Lung (tissue), 12 donors: ENCODE results near the gene NXN. TPM values are rescaled to one million over a fixed set of nuclear protein-coding genes. Genes with fewer than 3 reads are reported as not detected.

Experiments used
- ATAC-seq: fragments of 200-7000 bp; cut with Tn5 transposase; one replicate; pipeline ENCODE4 v1.9.1; 2020; ENCODE audit warnings: moderate number of reproducible peaks; ENCODE audit not compliant: insufficient read depth, low FRiP score
- DNase-seq, 3 donors: peaks; one replicate each; pipeline ENCODE4 v3.0.0-alpha.2; 2013 to 2017
- H3K27ac ChIP-seq, 2 donors: one replicate each; pipeline ENCODE4 v1.5.1; 2013; ENCODE audit warnings: mild to moderate bottlenecking in 2 of 2, moderate library complexity in 2 of 2, control low read depth in 1 of 2, inconsistent platforms in 1 of 2, low read depth in 1 of 2, low read length in 1 of 2
- H3K27me3 ChIP-seq, 3 donors: one replicate each; pipeline ENCODE4 v1.5.1; 2013; ENCODE audit warnings: low read length in 2 of 3; ENCODE audit not compliant: control insufficient read depth in 3 of 3, insufficient read depth in 3 of 3
- H3K36me3 ChIP-seq, 4 donors: one replicate each; pipeline ENCODE4 v1.5.1; 2013; ENCODE audit warnings: low read length in 4 of 4, mild to moderate bottlenecking in 1 of 4, moderate library complexity in 1 of 4; ENCODE audit not compliant: control insufficient read depth in 4 of 4, insufficient read depth in 4 of 4
- H3K4me1 ChIP-seq, 5 donors: one replicate each; pipeline ENCODE4 v1.5.1; 2013; ENCODE audit warnings: low read length in 5 of 5, mild to moderate bottlenecking in 2 of 5, moderate library complexity in 1 of 5; ENCODE audit not compliant: control insufficient read depth in 5 of 5, insufficient read depth in 5 of 5
- H3K4me3 ChIP-seq: one replicate; pipeline ENCODE4 v1.5.1; 2013; ENCODE audit warnings: mild to moderate bottlenecking, control low read depth, moderate library complexity
- H3K9ac ChIP-seq, 2 donors: one replicate each; pipeline ENCODE4 v1.5.1; 2013; ENCODE audit warnings: low read length in 2 of 2, control low read depth in 1 of 2; ENCODE audit not compliant: insufficient read depth in 1 of 2
- H3K9me3 ChIP-seq, 4 donors: one replicate each; pipeline ENCODE4 v1.5.1; 2013; ENCODE audit warnings: low read length in 3 of 4, mild to moderate bottlenecking in 1 of 4, moderate library complexity in 1 of 4; ENCODE audit not compliant: control insufficient read depth in 4 of 4, insufficient read depth in 3 of 4
- WGBS, 2 donors: extraction: QIAGEN DNeasy Blood & Tissue Kit; methylation state at CpG; one replicate each; pipeline ENCODE4 v1.1.7; 2013; 5-methylcytosine and 5-hydroxymethylcytosine counted together
- polyA plus RNA-seq, 2 donors: library from polyadenylated mRNA; stranded (reverse); fragments of 200-250 nt; gene quantifications; one replicate each; pipeline ENCODE4 v1.2.1, GENCODE V29; 2013
- total RNA-seq, 2 donors: library from RNA; depleted of rRNA in 1 of 2; stranded (reverse); fragments of >200 nt in 1 of 2; gene quantifications; one replicate each; pipeline ENCODE4 v1.2.1, GENCODE V29; 2014 to 2021
- TF ChIP-seq, protein P1 (sequence below): IDR thresholded peaks from 2 replicates; pipeline ENCODE4 v1.5.1; 2012; ENCODE audit warnings: mild to moderate bottlenecking; ENCODE audit errors: control extremely low read depth, extremely low read depth
- donor health status: control.
- donor health status: control.
- donor health status: Bipolar disorder and iron deficiency.
- donor health status: healthy.
- donor health status: DM: yes; HTN: yes; CAD: no.

NXN gene
- total and polyA plus RNA-seq, 4 donors: 17.6 to 57.7 (median 39.9) TPM

DNA sequence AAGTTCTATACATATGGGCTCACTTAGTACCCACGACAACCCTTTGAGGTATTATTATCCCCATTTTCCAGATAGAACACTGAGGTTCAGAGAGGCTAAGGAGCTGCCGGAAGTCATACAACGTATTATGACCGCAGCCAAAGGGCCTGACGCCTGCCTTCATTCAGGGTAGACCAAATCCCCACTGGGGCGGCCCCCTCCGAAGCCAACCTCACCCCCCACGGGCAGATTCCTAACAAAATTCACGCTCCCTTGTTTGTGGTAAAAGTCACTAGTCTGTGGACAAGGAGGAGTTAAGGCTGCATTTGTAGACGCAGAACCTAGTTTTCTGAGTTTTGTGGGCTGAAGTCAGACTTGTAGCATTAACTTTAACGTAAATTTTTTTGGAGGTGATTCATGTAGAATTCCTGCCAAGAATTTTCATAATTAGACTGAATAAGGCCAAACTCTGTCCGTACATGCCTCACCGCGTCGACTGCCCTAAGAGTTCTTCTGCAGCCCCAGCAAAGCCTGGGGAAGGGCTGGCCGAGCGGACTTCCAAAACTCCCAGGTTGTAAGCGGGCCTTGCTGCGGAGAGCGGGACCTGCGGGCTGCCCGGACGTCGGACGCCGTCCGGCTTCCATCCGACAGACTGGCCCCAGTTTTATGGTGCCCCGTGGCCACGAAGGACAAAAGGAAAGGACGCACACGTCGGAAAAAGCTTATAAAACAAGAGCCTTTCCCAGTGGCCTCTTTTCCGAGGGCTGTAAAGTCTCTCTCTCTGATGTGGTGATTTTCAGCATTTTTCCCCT lies 75.7 kb downstream of the NXN start:
- WGBS, 2 donors: 60 to 74% methylated on average over 34 of the region's 34 CpGs
- ATAC-seq: no peak
- Histone ChIP-seq H3K27me3 (no peaks in the 10 kb centered on the region), H3K4me3 (no peak overlapping the region), H3K36me3 (no peaks in the 10 kb centered on the region), H3K9me3 (no peaks in the 10 kb centered on the region), H3K4me1 (peaks cover 3 to 32% (median 15%) of the 10 kb centered on the region in 5 donors), H3K27ac (peak overlapping the region in 1 of 2 donors; percentile 24), H3K9ac (peak overlapping the region in 1 of 2 donors; percentile 28)
- DNase-seq: peak in 2 of 3 donors; percentile 50 to 58
- TF ChIP-seq, protein P1, sequence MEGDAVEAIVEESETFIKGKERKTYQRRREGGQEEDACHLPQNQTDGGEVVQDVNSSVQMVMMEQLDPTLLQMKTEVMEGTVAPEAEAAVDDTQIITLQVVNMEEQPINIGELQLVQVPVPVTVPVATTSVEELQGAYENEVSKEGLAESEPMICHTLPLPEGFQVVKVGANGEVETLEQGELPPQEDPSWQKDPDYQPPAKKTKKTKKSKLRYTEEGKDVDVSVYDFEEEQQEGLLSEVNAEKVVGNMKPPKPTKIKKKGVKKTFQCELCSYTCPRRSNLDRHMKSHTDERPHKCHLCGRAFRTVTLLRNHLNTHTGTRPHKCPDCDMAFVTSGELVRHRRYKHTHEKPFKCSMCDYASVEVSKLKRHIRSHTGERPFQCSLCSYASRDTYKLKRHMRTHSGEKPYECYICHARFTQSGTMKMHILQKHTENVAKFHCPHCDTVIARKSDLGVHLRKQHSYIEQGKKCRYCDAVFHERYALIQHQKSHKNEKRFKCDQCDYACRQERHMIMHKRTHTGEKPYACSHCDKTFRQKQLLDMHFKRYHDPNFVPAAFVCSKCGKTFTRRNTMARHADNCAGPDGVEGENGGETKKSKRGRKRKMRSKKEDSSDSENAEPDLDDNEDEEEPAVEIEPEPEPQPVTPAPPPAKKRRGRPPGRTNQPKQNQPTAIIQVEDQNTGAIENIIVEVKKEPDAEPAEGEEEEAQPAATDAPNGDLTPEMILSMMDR: no peak

DNA sequence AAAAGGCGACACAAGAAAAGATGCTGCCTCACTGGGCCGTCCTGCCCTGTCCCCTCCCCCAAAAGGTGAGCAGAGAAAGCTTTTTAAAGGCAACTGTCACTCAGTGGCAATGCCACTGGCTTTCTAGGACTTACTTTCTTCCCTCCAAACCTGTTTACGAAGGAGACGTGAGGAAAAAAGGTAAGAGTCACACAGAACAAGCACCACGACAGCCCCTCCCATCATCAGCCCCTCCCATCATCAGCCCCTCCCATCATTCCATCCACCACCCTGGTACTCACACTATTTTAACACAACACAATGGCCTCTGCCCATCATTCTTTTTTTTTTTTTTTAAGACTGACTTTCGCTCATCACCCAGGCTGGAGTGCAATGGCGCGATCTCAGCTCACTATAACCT lies 77.1 kb downstream of the NXN start:
- Histone ChIP-seq H3K4me3 (no peak overlapping the region), H3K27me3 (no peaks in the 10 kb centered on the region), H3K9me3 (no peaks in the 10 kb centered on the region), H3K36me3 (no peaks in the 10 kb centered on the region), H3K9ac (no peak overlapping the region), H3K27ac (peak overlapping the region in 1 of 2 donors; percentile 83), H3K4me1 (peaks cover 3 to 32% (median 15%) of the 10 kb centered on the region in 5 donors)
- TF ChIP-seq, protein P1: no peak
- no peak for DNase-seq
- WGBS, 2 donors: 85 to 88% methylated on average over 8 of the region's 8 CpGs
- no peak for ATAC-seq

DNA sequence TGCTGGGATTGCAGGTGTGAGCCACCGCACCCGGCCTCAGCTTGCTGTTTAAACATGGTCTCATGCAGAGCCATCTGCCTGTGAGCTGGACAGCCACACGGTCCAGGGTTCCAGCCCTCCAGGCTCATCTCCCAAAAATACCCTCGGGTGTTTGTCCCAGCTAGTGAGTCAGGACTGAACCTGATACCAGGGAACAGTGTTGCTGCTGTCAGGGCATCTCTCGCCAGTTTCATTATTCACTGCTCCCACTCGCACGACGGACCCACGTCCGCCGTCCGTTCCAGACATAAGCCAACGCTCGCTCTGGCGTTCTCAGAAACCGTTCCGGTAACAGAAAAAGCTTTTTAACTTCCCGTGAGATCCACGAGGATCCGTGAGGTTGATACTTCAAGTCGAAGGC lies 77.6 kb downstream of the NXN start:
- Histone ChIP-seq H3K9me3 (no peaks in the 10 kb centered on the region), H3K9ac (no peak overlapping the region), H3K4me1 (peaks cover 3 to 37% (median 19%) of the 10 kb centered on the region in 5 donors), H3K27me3 (no peaks in the 10 kb centered on the region), H3K27ac (peak overlapping the region; percentile 69 to 83), H3K36me3 (no peaks in the 10 kb centered on the region), H3K4me3 (no peak overlapping the region)
- TF ChIP-seq, protein P1: no peak
- DNase-seq (no peak), ATAC-seq (no peak)
- WGBS, 2 donors: 89 to 91% methylated on average over 21 of the region's 21 CpGs
